Measurements from ENCODE around the gene AMDHD2. TPM values are rescaled to one million over a fixed set of nuclear protein-coding genes. Genes with fewer than 3 reads are reported as not detected.

Gene AMDHD2
- total RNA-seq, 1 experiment from 2014 or later, result 8.9 TPM

GRCh38 chr16:2498531-2499253, 21.5 kb upstream of the AMDHD2 start:
- no peak for DNase-seq (ENCODE audit: low read depth)

- DNase-seq (ENCODE audit: low read depth), result no peak
These were observed 20.7 kb upstream of the AMDHD2 start for GRCh38 chr16:2499454-2499853.

GRCh38 chr16:2499890-2500429, 20.2 kb upstream of the AMDHD2 start:
- DNase-seq (ENCODE audit: low read depth), result no peak

- no peak for DNase-seq (ENCODE audit: low read depth)
These were observed 19.7 kb upstream of the AMDHD2 start for GRCh38 chr16:2500430-2500917.

- DNase-seq (ENCODE audit: low read depth), result peak; percentile 57
These were observed 19.0 kb upstream of the AMDHD2 start for GRCh38 chr16:2500918-2501750.

- DNase-seq (ENCODE audit: low read depth), result no peak
These were observed 17.9 kb upstream of the AMDHD2 start for GRCh38 chr16:2501946-2502895.

- no peak for DNase-seq (ENCODE audit: low read depth)
These were observed 14.5 kb upstream of the AMDHD2 start for GRCh38 chr16:2505695-2506094.

- no peak for DNase-seq (ENCODE audit: low read depth)
These were observed 13.0 kb upstream of the AMDHD2 start for GRCh38 chr16:2507052-2507659.

GRCh38 chr16:2507665-2508064, 12.5 kb upstream of the AMDHD2 start:
- no peak for DNase-seq (ENCODE audit: low read depth)

- no peak for DNase-seq (ENCODE audit: low read depth)
These were observed 11.3 kb upstream of the AMDHD2 start for GRCh38 chr16:2508722-2509400.

- DNase-seq (ENCODE audit: low read depth), result no peak
These were observed 8.9 kb upstream of the AMDHD2 start for GRCh38 chr16:2511128-2511800.

- DNase-seq (ENCODE audit: low read depth), result no peak
These were observed 8.0 kb upstream of the AMDHD2 start for GRCh38 chr16:2511996-2512734.

- no peak for DNase-seq (ENCODE audit: low read depth)
These were observed 7.3 kb upstream of the AMDHD2 start for GRCh38 chr16:2512735-2513404.

- DNase-seq (ENCODE audit: low read depth), result peak; percentile 81
These were observed 6.5 kb upstream of the AMDHD2 start, which contains the start of gene ATP6V0C for GRCh38 chr16:2513405-2514332. TSS of gene ATP6V0C (plus strand) at chr16:2513952. CDS start at chr16:2514104, 152 bp downstream.

- no peak for DNase-seq (ENCODE audit: low read depth)
These were observed 5.6 kb upstream of the AMDHD2 start for GRCh38 chr16:2514333-2515179.

- no peak for DNase-seq (ENCODE audit: low read depth)
These were observed 4.9 kb upstream of the AMDHD2 start for GRCh38 chr16:2515180-2515851.

Data from RPMI7951 (cell line).